ENCODE data around the gene MGA.

The MGA gene

GRCh38 chr15:41659190-41659589, 1.0 kb upstream of the MGA start:
- no peak for DNase-seq

- peak in 1 of 6 experiments; percentile 61 for DNase-seq
These were observed 360 bp upstream of the MGA start for GRCh38 chr15:41659855-41660234.

- DNase-seq = no peak
These were observed 893 bp downstream of the MGA start for GRCh38 chr15:41661078-41661517.

GRCh38 chr15:41661518-41662225, 1.5 kb downstream of the MGA start:
- DNase-seq = peak; percentile 43 to 71 (median 60)

- DNase-seq = no peak
These were observed 6.2 kb downstream of the MGA start for GRCh38 chr15:41666353-41666920.

- DNase-seq = no peak
These were observed 9.5 kb downstream of the MGA start for GRCh38 chr15:41669701-41670100.

- DNase-seq = no peak
These were observed 11.7 kb downstream of the MGA start for GRCh38 chr15:41671656-41672648.

GRCh38 chr15:41675337-41675736, 15.1 kb downstream of the MGA start:
- no peak for DNase-seq

GRCh38 chr15:41678742-41679141, 18.5 kb downstream of the MGA start:
- no peak for DNase-seq

GRCh38 chr15:41683955-41684354, 23.8 kb downstream of the MGA start:
- DNase-seq = no peak

GRCh38 chr15:41688671-41689070, 28.5 kb downstream of the MGA start:
- no peak for DNase-seq

- no peak for DNase-seq
These were observed 28.9 kb downstream of the MGA start for GRCh38 chr15:41689083-41689482.

- no peak for DNase-seq
These were observed 29.6 kb downstream of the MGA start for GRCh38 chr15:41689834-41690233.

- no peak for DNase-seq
These were observed 30.4 kb downstream of the MGA start for GRCh38 chr15:41690636-41691035.

- DNase-seq = no peak
These were observed 31.3 kb downstream of the MGA start for GRCh38 chr15:41691471-41691870.

- no peak for DNase-seq
These were observed 31.8 kb downstream of the MGA start for GRCh38 chr15:41692049-41692448.

GRCh38 chr15:41693757-41694156, 33.6 kb downstream of the MGA start:
- DNase-seq = no peak

GRCh38 chr15:41695750-41696436, 35.7 kb downstream of the MGA start:
- peak in 4 of 6 experiments; percentile 31 to 61 (median 39) for DNase-seq

- no peak for DNase-seq
These were observed 38.6 kb downstream of the MGA start for GRCh38 chr15:41698779-41699178.

GRCh38 chr15:41703120-41703519, 42.9 kb downstream of the MGA start:
- no peak for DNase-seq

GRCh38 chr15:41713047-41713446, 52.8 kb downstream of the MGA start:
- DNase-seq = no peak

GRCh38 chr15:41714291-41714690, 54.1 kb downstream of the MGA start:
- DNase-seq = no peak

- DNase-seq = no peak
These were observed 56.7 kb downstream of the MGA start for GRCh38 chr15:41716864-41717263.

Measured in stimulated activated naive CD4-positive, alpha-beta T cell (primary cell).